Measurements from ENCODE around the gene TPM3. TPM values are rescaled to one million over a fixed set of nuclear protein-coding genes. Genes with fewer than 3 reads are reported as not detected.
"Not testable (repeated sequence)": the region's sequence is repeated elsewhere in the genome, so short reads cannot be mapped to it uniquely, and the experiment has no call there.

Gene TPM3
- polyA plus RNA-seq, 4 donors = 220 to 309 (median 273) TPM

GRCh38 chr1:154171223-154171583 lies 20.7 kb downstream of the TPM3 start:
- DNase-seq (ENCODE audit: low read depth in 4 of 4, low spot score in 3 of 4) = no peak

- no peak for DNase-seq (ENCODE audit: low read depth in 4 of 4, low spot score in 3 of 4)
These were observed 21.2 kb downstream of the TPM3 start for GRCh38 chr1:154170547-154171222.

- no peak for DNase-seq (ENCODE audit: low read depth in 4 of 4, low spot score in 3 of 4)
These were observed 24.4 kb downstream of the TPM3 start for GRCh38 chr1:154167461-154167860.

- no peak for DNase-seq (ENCODE audit: low read depth in 4 of 4, low spot score in 3 of 4)
These were observed 25.7 kb downstream of the TPM3 start for GRCh38 chr1:154166207-154166606.

- no peak for DNase-seq (ENCODE audit: low read depth in 4 of 4, low spot score in 3 of 4)
These were observed 32.3 kb downstream of the TPM3 start for GRCh38 chr1:154159554-154159953.

- no peak for DNase-seq (ENCODE audit: low read depth in 4 of 4, low spot score in 3 of 4)
These were observed 33.4 kb downstream of the TPM3 start for GRCh38 chr1:154158307-154159125.

- no peak for DNase-seq (ENCODE audit: low read depth in 4 of 4, low spot score in 3 of 4)
These were observed 34.2 kb downstream of the TPM3 start for GRCh38 chr1:154157520-154158306.

GRCh38 chr1:154155251-154155650 lies 36.6 kb downstream of the TPM3 start:
- peak; percentile 1 to 29 (median 15) for DNase-seq (ENCODE audit: low read depth in 4 of 4, low spot score in 3 of 4)

GRCh38 chr1:154154534-154155191 lies 37.2 kb downstream of the TPM3 start, which contains the start of gene NUP210L:
Gene NUP210L, minus strand, starts transcription at chr1:154155073.
- DNase-seq (ENCODE audit: low read depth in 4 of 4, low spot score in 3 of 4) = peak in 1 of 4 donors; percentile 19

GRCh38 chr1:154154053-154154452 lies 37.8 kb downstream of the TPM3 start:
- no peak for DNase-seq (ENCODE audit: low read depth in 4 of 4, low spot score in 3 of 4)

- DNase-seq (ENCODE audit: low read depth in 4 of 4, low spot score in 3 of 4) = no peak
These were observed 40.6 kb downstream of the TPM3 start for GRCh38 chr1:154151311-154151710.

- no peak for DNase-seq (ENCODE audit: low read depth in 4 of 4, low spot score in 3 of 4)
These were observed 43.1 kb downstream of the TPM3 start for GRCh38 chr1:154148807-154149206.

GRCh38 chr1:154147505-154147904 lies 44.4 kb downstream of the TPM3 start:
- DNase-seq (ENCODE audit: low read depth in 4 of 4, low spot score in 3 of 4) = not testable (repeated sequence)

GRCh38 chr1:154145986-154146385 lies 45.9 kb downstream of the TPM3 start:
- DNase-seq (ENCODE audit: low read depth in 4 of 4, low spot score in 3 of 4) = no peak

GRCh38 chr1:154142358-154142757 lies 49.5 kb downstream of the TPM3 start:
- DNase-seq (ENCODE audit: low read depth in 4 of 4, low spot score in 3 of 4) = no peak

GRCh38 chr1:154141240-154141639 lies 50.7 kb downstream of the TPM3 start:
- DNase-seq (ENCODE audit: low read depth in 4 of 4, low spot score in 3 of 4) = no peak

- DNase-seq (ENCODE audit: low read depth in 4 of 4, low spot score in 3 of 4) = no peak
These were observed 54.0 kb downstream of the TPM3 start for GRCh38 chr1:154137888-154138287.

GRCh38 chr1:154133256-154133655 lies 58.6 kb downstream of the TPM3 start:
- DNase-seq (ENCODE audit: low read depth in 4 of 4, low spot score in 3 of 4) = no peak

- no peak for DNase-seq (ENCODE audit: low read depth in 4 of 4, low spot score in 3 of 4)
These were observed 62.4 kb downstream of the TPM3 start for GRCh38 chr1:154129391-154129970.

- not testable (repeated sequence) for DNase-seq (ENCODE audit: low read depth in 4 of 4, low spot score in 3 of 4)
These were observed 68.7 kb downstream of the TPM3 start for GRCh38 chr1:154123205-154123604.
